Measurements from ENCODE around the gene LMO4. TPM values are rescaled to one million over a fixed set of nuclear protein-coding genes. Genes with fewer than 3 reads are reported as not detected.

LMO4 gene
- total RNA-seq, 1 experiment from 2014 or later: 38.5 TPM

DNA sequence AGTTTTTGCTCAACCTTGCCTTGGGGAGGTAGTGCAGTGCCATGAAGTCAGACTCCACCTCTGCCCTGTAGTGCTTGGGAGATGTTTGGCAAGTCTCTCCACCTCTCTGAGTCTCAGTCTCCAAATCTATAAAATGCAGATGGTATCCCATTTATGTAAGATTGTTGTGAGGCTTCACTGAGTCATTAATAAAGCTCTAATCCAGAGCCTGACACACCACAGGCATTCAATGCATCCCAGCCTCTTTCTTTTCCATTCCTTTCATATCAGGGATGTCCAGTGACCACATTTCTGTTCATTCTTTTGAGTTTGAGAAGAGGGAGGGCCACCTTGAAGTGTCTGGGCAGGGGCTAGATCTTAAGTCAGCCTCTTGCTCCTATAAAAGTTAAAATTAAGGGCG lies 37.6 kb upstream of the LMO4 start:
- ChIA-PET POLR2A (no interaction called here), RAD21 (ENCODE audit: low non-redundant PET in 1 of 2, low total read pairs in 2 of 2, uncharacterized antibody in 2 of 2, unreplicated experiment in 2 of 2) (no interaction called here), CTCF (no interaction called here)
- H2AFZ ChIP-seq (ENCODE audit: low read depth, low read length, poor library complexity, severe bottlenecking): no peak overlapping the region
- no peak overlapping the region for H3K27ac ChIP-seq (ENCODE audit: low read depth, low read length)
- H3K4me2 ChIP-seq (ENCODE audit: low read length): no peak overlapping the region
- no peaks in the 10 kb centered on the region for H3K4me1 ChIP-seq (ENCODE audit: control insufficient read depth in 1 of 2, insufficient read depth in 2 of 2, low read length in 2 of 2)
- no TSS peak for BruUV-seq (replicated peaks)
- no peaks in the 10 kb centered on the region for H3K9me2 ChIP-seq (ENCODE audit: insufficient read depth)
- no peaks in the 10 kb centered on the region for H3K36me3 ChIP-seq (ENCODE audit: control insufficient read depth in 1 of 2, insufficient read depth in 2 of 2, low read length in 2 of 2)
- H3K9ac ChIP-seq (ENCODE audit: low read length): no peak overlapping the region
- H3K27me3 ChIP-seq (ENCODE audit: insufficient read depth, low read length): no peaks in the 10 kb centered on the region
- TF ChIP-seq SP1 (IDR thresholded peaks at IDR 0.05; ENCODE audit: low read depth) (no peak), ZFX (IDR thresholded peaks at IDR 0.05) (no peak), JUND (IDR thresholded peaks at IDR 0.05) (no peak), EGR1 (IDR thresholded peaks at IDR 0.05; ENCODE audit: low read depth) (no peak), ELF1 (IDR thresholded peaks at IDR 0.05; ENCODE audit: borderline replicate concordance, low read depth) (no peak), TCF7L2 (IDR thresholded peaks at IDR 0.05; ENCODE audit: borderline replicate concordance, extremely low read depth, insufficient read depth, insufficient read length) (no peak), CEBPB (IDR thresholded peaks at IDR 0.05; ENCODE audit: low read depth) (no peak), FOSL1 (IDR thresholded peaks at IDR 0.05; ENCODE audit: low read depth) (no peak), YY1 (IDR thresholded peaks at IDR 0.05; ENCODE audit: extremely low read depth, insufficient replicate concordance, low read depth, low read length) (no peak)
- TF ChIP-seq, protein P1, sequence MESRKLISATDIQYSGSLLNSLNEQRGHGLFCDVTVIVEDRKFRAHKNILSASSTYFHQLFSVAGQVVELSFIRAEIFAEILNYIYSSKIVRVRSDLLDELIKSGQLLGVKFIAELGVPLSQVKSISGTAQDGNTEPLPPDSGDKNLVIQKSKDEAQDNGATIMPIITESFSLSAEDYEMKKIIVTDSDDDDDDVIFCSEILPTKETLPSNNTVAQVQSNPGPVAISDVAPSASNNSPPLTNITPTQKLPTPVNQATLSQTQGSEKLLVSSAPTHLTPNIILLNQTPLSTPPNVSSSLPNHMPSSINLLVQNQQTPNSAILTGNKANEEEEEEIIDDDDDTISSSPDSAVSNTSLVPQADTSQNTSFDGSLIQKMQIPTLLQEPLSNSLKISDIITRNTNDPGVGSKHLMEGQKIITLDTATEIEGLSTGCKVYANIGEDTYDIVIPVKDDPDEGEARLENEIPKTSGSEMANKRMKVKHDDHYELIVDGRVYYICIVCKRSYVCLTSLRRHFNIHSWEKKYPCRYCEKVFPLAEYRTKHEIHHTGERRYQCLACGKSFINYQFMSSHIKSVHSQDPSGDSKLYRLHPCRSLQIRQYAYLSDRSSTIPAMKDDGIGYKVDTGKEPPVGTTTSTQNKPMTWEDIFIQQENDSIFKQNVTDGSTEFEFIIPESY (IDR thresholded peaks at IDR 0.05; ENCODE audit: extremely low read depth, insufficient replicate concordance, low read length): no peak
- TF ChIP-seq, protein P2, sequence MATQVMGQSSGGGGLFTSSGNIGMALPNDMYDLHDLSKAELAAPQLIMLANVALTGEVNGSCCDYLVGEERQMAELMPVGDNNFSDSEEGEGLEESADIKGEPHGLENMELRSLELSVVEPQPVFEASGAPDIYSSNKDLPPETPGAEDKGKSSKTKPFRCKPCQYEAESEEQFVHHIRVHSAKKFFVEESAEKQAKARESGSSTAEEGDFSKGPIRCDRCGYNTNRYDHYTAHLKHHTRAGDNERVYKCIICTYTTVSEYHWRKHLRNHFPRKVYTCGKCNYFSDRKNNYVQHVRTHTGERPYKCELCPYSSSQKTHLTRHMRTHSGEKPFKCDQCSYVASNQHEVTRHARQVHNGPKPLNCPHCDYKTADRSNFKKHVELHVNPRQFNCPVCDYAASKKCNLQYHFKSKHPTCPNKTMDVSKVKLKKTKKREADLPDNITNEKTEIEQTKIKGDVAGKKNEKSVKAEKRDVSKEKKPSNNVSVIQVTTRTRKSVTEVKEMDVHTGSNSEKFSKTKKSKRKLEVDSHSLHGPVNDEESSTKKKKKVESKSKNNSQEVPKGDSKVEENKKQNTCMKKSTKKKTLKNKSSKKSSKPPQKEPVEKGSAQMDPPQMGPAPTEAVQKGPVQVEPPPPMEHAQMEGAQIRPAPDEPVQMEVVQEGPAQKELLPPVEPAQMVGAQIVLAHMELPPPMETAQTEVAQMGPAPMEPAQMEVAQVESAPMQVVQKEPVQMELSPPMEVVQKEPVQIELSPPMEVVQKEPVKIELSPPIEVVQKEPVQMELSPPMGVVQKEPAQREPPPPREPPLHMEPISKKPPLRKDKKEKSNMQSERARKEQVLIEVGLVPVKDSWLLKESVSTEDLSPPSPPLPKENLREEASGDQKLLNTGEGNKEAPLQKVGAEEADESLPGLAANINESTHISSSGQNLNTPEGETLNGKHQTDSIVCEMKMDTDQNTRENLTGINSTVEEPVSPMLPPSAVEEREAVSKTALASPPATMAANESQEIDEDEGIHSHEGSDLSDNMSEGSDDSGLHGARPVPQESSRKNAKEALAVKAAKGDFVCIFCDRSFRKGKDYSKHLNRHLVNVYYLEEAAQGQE (IDR thresholded peaks at IDR 0.05; ENCODE audit: low read depth): no peak
- TF ChIP-seq, protein P3, sequence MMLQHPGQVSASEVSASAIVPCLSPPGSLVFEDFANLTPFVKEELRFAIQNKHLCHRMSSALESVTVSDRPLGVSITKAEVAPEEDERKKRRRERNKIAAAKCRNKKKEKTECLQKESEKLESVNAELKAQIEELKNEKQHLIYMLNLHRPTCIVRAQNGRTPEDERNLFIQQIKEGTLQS (IDR thresholded peaks at IDR 0.05): no peak
- no peak for DNase-seq (ENCODE audit: low read depth, low spot score)
- no peaks in the 10 kb centered on the region for H3K79me2 ChIP-seq (ENCODE audit: insufficient read depth, low read length)
- intact Hi-C loops (cut with micrococcal nuclease): no loop called here
- no peaks in the 10 kb centered on the region for H4K20me1 ChIP-seq (ENCODE audit: insufficient read depth)
- no peaks in the 10 kb centered on the region for H3K9me3 ChIP-seq (ENCODE audit: control insufficient read depth in 1 of 2, insufficient read depth in 1 of 2, low read depth in 1 of 2, low read length in 2 of 2)
- no peak overlapping the region for H3K4me3 ChIP-seq (replicated peaks in 1 of 2; ENCODE audit: low read depth in 1 of 2, low read length in 2 of 2)
- no peak for ATAC-seq
